Neuronal stem cell (in vitro differentiated cells): ENCODE measurements around the gene SMIM27.

Source experiments
- DNase-seq: peaks from one replicate; pipeline ENCODE4 v3.0.0-alpha.2; 2013; ENCODE audit warnings: low spot score
- H2AFZ ChIP-seq: one replicate; pipeline ENCODE4 v1.6.1; 2013; ENCODE audit warnings: mild to moderate bottlenecking, low read length, inconsistent platforms
- H2AK5ac ChIP-seq: 2 replicates; pipeline ENCODE4 v1.6.1; 2013; ENCODE audit warnings: low read depth, mild to moderate bottlenecking, inconsistent platforms, low read length, moderate library complexity, mixed read lengths
- H2BK120ac ChIP-seq: 2 replicates; pipeline ENCODE4 v1.6.1; 2013; ENCODE audit warnings: low read depth, mild to moderate bottlenecking, inconsistent platforms, low read length, moderate library complexity, mixed read lengths
- H2BK12ac ChIP-seq: one replicate; pipeline ENCODE4 v1.6.1; 2013; ENCODE audit warnings: low read length, inconsistent platforms
- H2BK15ac ChIP-seq: 2 replicates; pipeline ENCODE4 v1.6.1; 2013; ENCODE audit warnings: mild to moderate bottlenecking, low read length, inconsistent platforms, mixed read lengths
- H2BK5ac ChIP-seq: one replicate; pipeline ENCODE4 v1.6.1; 2013; ENCODE audit warnings: inconsistent platforms, mild to moderate bottlenecking, low read length, moderate library complexity
- H3K14ac ChIP-seq: one replicate; pipeline ENCODE4 v1.6.1; 2013; ENCODE audit warnings: low read length, inconsistent platforms
- H3K18ac ChIP-seq: 2 replicates; pipeline ENCODE4 v1.6.1; 2013; ENCODE audit warnings: low read length, inconsistent platforms
- H3K23ac ChIP-seq: 2 replicates; pipeline ENCODE4 v1.6.1; 2013; ENCODE audit warnings: low read depth, mild to moderate bottlenecking, mixed read lengths, low read length, inconsistent platforms; ENCODE audit not compliant: poor library complexity
- H3K27ac ChIP-seq: replicated peaks from 3 replicates; pipeline ENCODE4 v1.5.1; 2013; ENCODE audit warnings: low read length, inconsistent platforms
- H3K27me3 ChIP-seq, 3 experiments: 2 replicates each; pipeline ENCODE4 v1.6.1; 2013; ENCODE audit warnings: low read length in 3 of 3, mild to moderate bottlenecking in 2 of 3, inconsistent platforms in 1 of 3, low read depth in 1 of 3, mixed read lengths in 1 of 3, moderate library complexity in 1 of 3; ENCODE audit not compliant: control insufficient read depth in 3 of 3, insufficient read depth in 3 of 3
- H3K36me3 ChIP-seq, 2 donors: replicated peaks in 1 of 2; 2 replicates each; pipeline ENCODE4 v1.6.1; 2013; ENCODE audit warnings: low read length in 2 of 2; ENCODE audit not compliant: control insufficient read depth in 2 of 2, insufficient read depth in 2 of 2
- H3K4ac ChIP-seq: 2 replicates; pipeline ENCODE4 v1.6.1; 2013; ENCODE audit warnings: inconsistent platforms, mild to moderate bottlenecking, low read length, moderate library complexity
- H3K4me1 ChIP-seq, 2 donors: 1 replicate in 1 of 2; 2 replicates in 1 of 2; pipeline ENCODE4 v1.6.1; 2013; ENCODE audit warnings: low read length in 2 of 2, low read depth in 1 of 2; ENCODE audit not compliant: control insufficient read depth in 2 of 2, insufficient read depth in 1 of 2
- H3K4me2 ChIP-seq: one replicate; pipeline ENCODE4 v1.6.1; 2013; ENCODE audit warnings: mild to moderate bottlenecking, low read length, inconsistent platforms; ENCODE audit not compliant: insufficient read depth, poor library complexity, severe bottlenecking
- H3K4me3 ChIP-seq, 2 donors: 2 replicates each; pipeline ENCODE4 v1.5.1; 2013; ENCODE audit warnings: low read length in 2 of 2, mild to moderate bottlenecking in 2 of 2, inconsistent platforms in 1 of 2, moderate library complexity in 1 of 2
- H3K79me1 ChIP-seq: one replicate; pipeline ENCODE4 v1.6.1; 2013; ENCODE audit warnings: low read depth, mild to moderate bottlenecking, inconsistent platforms, low read length, moderate library complexity
- H3K9ac ChIP-seq: one replicate; pipeline ENCODE4 v1.6.1; 2013; ENCODE audit warnings: mild to moderate bottlenecking, low read depth, low read length, inconsistent platforms; ENCODE audit not compliant: poor library complexity
- H3K9me3 ChIP-seq, 2 donors: replicated peaks in 1 of 2; 2 replicates each; pipeline versions ENCODE3 to v1.6.1; 2013; ENCODE audit warnings: low read length in 2 of 2, mild to moderate bottlenecking in 2 of 2, inconsistent platforms in 1 of 2, low read depth in 1 of 2, mixed read lengths in 1 of 2, moderate library complexity in 1 of 2; ENCODE audit not compliant: control insufficient read depth in 2 of 2, insufficient read depth in 1 of 2
- H4K8ac ChIP-seq: one replicate; pipeline ENCODE4 v1.6.1; 2013; ENCODE audit warnings: low read depth, mild to moderate bottlenecking, inconsistent platforms, low read length, moderate library complexity
- H4K91ac ChIP-seq: one replicate; pipeline ENCODE4 v1.6.1; 2013; ENCODE audit warnings: low read length, low read depth, mild to moderate bottlenecking, inconsistent platforms; ENCODE audit not compliant: poor library complexity
- WGBS, 2 donors: extraction: QIAGEN DNeasy Blood & Tissue Kit; methylation state at CpG; one replicate each; pipeline ENCODE4 v1.1.7; 2013; ENCODE audit warnings: missing lambda C conversion rate in 2 of 2, mixed read lengths in 1 of 2; ENCODE audit not compliant: insufficient read length in 2 of 2, insufficient replicate concordance in 1 of 2; ENCODE audit errors: extremely low coverage in 2 of 2; 5-methylcytosine and 5-hydroxymethylcytosine counted together

SMIM27 gene

DNA sequence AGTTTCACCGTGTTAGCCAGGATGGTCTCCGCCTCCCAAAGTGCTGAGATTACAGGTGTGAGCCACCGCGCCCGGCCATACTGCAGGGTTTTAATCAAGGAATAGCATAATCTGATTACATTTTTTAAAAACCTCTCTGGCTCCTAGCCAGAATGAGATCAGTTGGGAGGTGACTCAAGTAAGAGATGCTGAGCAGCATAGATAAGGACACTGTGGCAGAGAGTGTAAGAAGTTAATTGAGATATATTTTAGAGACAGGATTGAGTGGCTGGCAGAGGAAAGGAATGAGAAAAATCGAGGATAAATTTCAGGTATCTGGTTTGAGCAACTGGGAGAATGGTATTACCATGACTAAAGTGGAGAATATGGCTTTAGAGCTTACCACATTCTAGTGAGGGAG is 18.8 kb upstream of the SMIM27 start:
- Histone ChIP-seq H3K4me3 (no peak overlapping the region), H2AK5ac (no peak overlapping the region), H3K4ac (no peak overlapping the region), H3K23ac (no peak overlapping the region), H2BK12ac (no peak overlapping the region), H3K27me3 (no peaks in the 10 kb centered on the region), H3K79me1 (no peaks in the 10 kb centered on the region), H2BK15ac (no peak overlapping the region), H4K8ac (no peak overlapping the region), H3K18ac (no peak overlapping the region), H2BK5ac (no peak overlapping the region), H3K36me3 (peaks cover 5 to 10% of the 10 kb centered on the region in 2 donors), H3K9me3 (peaks cover 0 to 2% of the 10 kb centered on the region in 2 donors), H2BK120ac (no peak overlapping the region), H3K4me2 (no peak overlapping the region), H3K27ac (no peak overlapping the region), H2AFZ (no peak overlapping the region), H4K91ac (no peak overlapping the region), H3K4me1 (no peaks in the 10 kb centered on the region), H3K9ac (no peak overlapping the region), H3K14ac (no peak overlapping the region)
- no CpG with 5 or more reads among the region's 6 CpGs for WGBS, 2 donors
- no peak for DNase-seq

DNA sequence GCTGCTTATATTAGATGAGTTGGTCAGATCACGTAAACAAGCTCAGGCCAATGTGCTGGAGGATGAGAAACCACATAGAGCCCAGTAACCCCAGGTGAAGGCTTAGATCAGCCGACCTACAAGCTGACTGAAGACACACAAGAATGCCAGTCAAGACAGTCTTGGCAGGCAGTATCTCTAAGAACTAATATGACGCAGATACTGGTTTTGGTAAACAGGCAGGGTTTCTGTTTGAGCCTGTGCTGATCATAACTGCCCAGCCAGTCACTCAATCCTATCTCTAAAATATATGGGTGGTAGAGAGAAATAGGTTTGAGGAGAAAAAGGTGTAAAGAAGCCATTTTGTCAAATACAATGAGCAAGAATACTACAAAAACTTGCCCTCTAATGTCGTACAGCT is 18.3 kb upstream of the SMIM27 start:
- no peak overlapping the region for H2BK120ac ChIP-seq
- no peak overlapping the region for H4K91ac ChIP-seq
- no peaks in the 10 kb centered on the region for H3K4me1 ChIP-seq
- H3K18ac ChIP-seq: no peak overlapping the region
- H2BK15ac ChIP-seq: no peak overlapping the region
- H3K4ac ChIP-seq: no peak overlapping the region
- H2AFZ ChIP-seq: no peak overlapping the region
- no CpG with 5 or more reads among the region's 4 CpGs for WGBS, 2 donors
- no peak overlapping the region for H3K14ac ChIP-seq
- DNase-seq: no peak
- no peak overlapping the region for H2AK5ac ChIP-seq
- no peak overlapping the region for H4K8ac ChIP-seq
- no peak overlapping the region for H2BK5ac ChIP-seq
- H3K79me1 ChIP-seq: no peaks in the 10 kb centered on the region
- no peaks in the 10 kb centered on the region for H3K27me3 ChIP-seq
- no peak overlapping the region for H3K9ac ChIP-seq
- H3K36me3 ChIP-seq: peaks cover 5 to 10% of the 10 kb centered on the region in 2 donors
- H3K27ac ChIP-seq: no peak overlapping the region
- H3K4me3 ChIP-seq: no peak overlapping the region
- peaks cover 0 to 2% of the 10 kb centered on the region in 2 donors for H3K9me3 ChIP-seq
- H3K4me2 ChIP-seq: no peak overlapping the region
- H2BK12ac ChIP-seq: no peak overlapping the region
- no peak overlapping the region for H3K23ac ChIP-seq

DNA sequence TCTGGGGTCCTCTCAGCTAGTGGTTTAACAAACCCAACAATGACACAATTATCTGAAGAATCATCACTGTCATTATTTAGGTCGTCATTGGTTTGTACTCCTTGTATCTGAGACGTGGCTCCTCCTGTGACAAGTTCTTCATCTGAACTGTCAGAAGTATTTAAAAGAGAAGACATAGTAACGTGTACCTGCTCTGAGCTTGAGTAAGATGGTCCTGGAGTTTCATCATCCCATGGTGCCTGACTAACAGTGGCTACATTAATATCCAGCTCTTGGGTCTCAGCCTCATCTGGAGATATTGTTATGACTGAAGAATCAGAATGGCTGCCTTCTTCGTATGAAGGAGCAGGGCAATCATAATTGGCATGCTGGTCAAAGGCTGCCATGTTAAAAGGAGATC is 9.1 kb upstream of the SMIM27 start:
- H2AFZ ChIP-seq: no peak overlapping the region
- no peak for DNase-seq
- no peaks in the 10 kb centered on the region for H3K9me3 ChIP-seq
- no peak overlapping the region for H3K4ac ChIP-seq
- H3K14ac ChIP-seq: no peak overlapping the region
- no peak overlapping the region for H4K8ac ChIP-seq
- H3K23ac ChIP-seq: no peak overlapping the region
- no peak overlapping the region for H3K9ac ChIP-seq
- H3K18ac ChIP-seq: no peak overlapping the region
- no peaks in the 10 kb centered on the region for H3K27me3 ChIP-seq
- WGBS, 2 donors: no CpG with 5 or more reads among the region's 4 CpGs
- H2BK15ac ChIP-seq: no peak overlapping the region
- no peak overlapping the region for H2BK12ac ChIP-seq
- H3K27ac ChIP-seq: no peak overlapping the region
- no peak overlapping the region for H3K4me3 ChIP-seq
- peaks cover 0 to 1% of the 10 kb centered on the region in 2 donors for H3K4me1 ChIP-seq
- no peak overlapping the region for H3K4me2 ChIP-seq
- no peak overlapping the region for H4K91ac ChIP-seq
- H2BK5ac ChIP-seq: no peak overlapping the region
- no peak overlapping the region for H2AK5ac ChIP-seq
- H3K36me3 ChIP-seq: peaks cover 10 to 77% of the 10 kb centered on the region in 2 donors
- H3K79me1 ChIP-seq: no peaks in the 10 kb centered on the region
- no peak overlapping the region for H2BK120ac ChIP-seq

DNA sequence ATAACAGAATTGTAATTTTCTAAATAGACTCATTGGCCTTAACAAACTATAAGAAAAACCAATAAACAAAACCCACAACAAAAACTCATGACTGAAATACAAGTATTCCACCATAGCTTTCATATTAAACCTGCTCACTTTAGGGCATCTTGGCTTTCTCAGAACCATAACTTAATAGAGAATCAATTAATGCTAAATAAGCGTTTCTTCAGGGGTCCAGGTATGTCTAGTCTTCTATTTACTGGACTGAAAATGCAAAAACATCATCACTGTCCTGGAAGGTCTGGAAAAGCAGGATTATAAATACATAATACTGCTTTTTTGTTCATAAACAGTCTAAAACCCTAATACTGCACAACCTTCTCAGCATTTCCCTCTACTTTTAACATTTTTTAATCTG is 6.2 kb upstream of the SMIM27 start:
- no peak overlapping the region for H3K27ac ChIP-seq
- H3K4me2 ChIP-seq: no peak overlapping the region
- H2BK5ac ChIP-seq: no peak overlapping the region
- H3K4ac ChIP-seq: no peak overlapping the region
- DNase-seq: no peak
- peaks cover 14 to 79% of the 10 kb centered on the region in 2 donors for H3K36me3 ChIP-seq
- H2BK12ac ChIP-seq: no peak overlapping the region
- H2BK15ac ChIP-seq: no peak overlapping the region
- H3K79me1 ChIP-seq: peaks cover 2% of the 10 kb centered on the region
- no peak overlapping the region for H4K8ac ChIP-seq
- H2BK120ac ChIP-seq: no peak overlapping the region
- no peak overlapping the region for H3K23ac ChIP-seq
- no peak overlapping the region for H3K18ac ChIP-seq
- H3K9me3 ChIP-seq: peaks cover 0 to 5% of the 10 kb centered on the region in 2 donors
- no peak overlapping the region for H2AFZ ChIP-seq
- no peak overlapping the region for H3K4me3 ChIP-seq
- H4K91ac ChIP-seq: no peak overlapping the region
- H3K27me3 ChIP-seq: no peaks in the 10 kb centered on the region
- H3K9ac ChIP-seq: no peak overlapping the region
- WGBS, 2 donors: no CpG with 5 or more reads among the region's 1 CpG
- H3K4me1 ChIP-seq: peaks cover 2 to 3% of the 10 kb centered on the region in 2 donors
- H2AK5ac ChIP-seq: no peak overlapping the region
- H3K14ac ChIP-seq: no peak overlapping the region
